Neutrophil (primary cell): ENCODE measurements around the gene CYB5R4.
"Not testable (repeated sequence)": the region's sequence is repeated elsewhere in the genome, so short reads cannot be mapped to it uniquely, and the experiment has no call there.

Source experiments
- H3K27ac ChIP-seq: fragments of 200-600 bp; sonication (generic); 2 replicates; pipeline ENCODE4 v1.5.1; 2016; ENCODE audit warnings: mild to moderate bottlenecking, moderate library complexity
- H3K27me3 ChIP-seq: fragments of 200-600 bp; sonication (generic); 2 replicates; pipeline ENCODE4 v1.6.0; 2016; ENCODE audit warnings: mild to moderate bottlenecking
- H3K36me3 ChIP-seq: fragments of 200-600 bp; sonication (generic); 2 replicates; pipeline ENCODE4 v1.5.1; 2017
- H3K4me1 ChIP-seq, 2 experiments: fragments of 200-600 bp in 1 of 2; sonication (generic) in 1 of 2; 1 replicate in 1 of 2; 2 replicates in 1 of 2; pipeline versions ENCODE4 v1.5.1 to v1.6.1; 2013 to 2016; ENCODE audit warnings: low read depth in 1 of 2, low read length in 1 of 2, mild to moderate bottlenecking in 1 of 2, moderate library complexity in 1 of 2; ENCODE audit not compliant: control insufficient read depth in 1 of 2, insufficient read depth in 1 of 2
- H3K4me3 ChIP-seq, 2 experiments: fragments of 200-600 bp in 1 of 2; sonication (generic) in 1 of 2; 1 replicate in 1 of 2; 2 replicates in 1 of 2; pipeline ENCODE4 v1.5.1; 2013 to 2016; ENCODE audit warnings: low read depth in 1 of 2, low read length in 1 of 2, mild to moderate bottlenecking in 1 of 2, moderate library complexity in 1 of 2
- H3K9me3 ChIP-seq: fragments of 200-600 bp; sonication (generic); 2 replicates; pipeline ENCODE4 v1.5.1; 2016
- TF ChIP-seq, protein P1 (sequence below): fragments of 200-600 bp; sonication (generic); IDR thresholded peaks from 2 replicates; pipeline ENCODE4 v1.5.1; 2016; ENCODE audit warnings: antibody characterized with exemption

Gene CYB5R4

DNA sequence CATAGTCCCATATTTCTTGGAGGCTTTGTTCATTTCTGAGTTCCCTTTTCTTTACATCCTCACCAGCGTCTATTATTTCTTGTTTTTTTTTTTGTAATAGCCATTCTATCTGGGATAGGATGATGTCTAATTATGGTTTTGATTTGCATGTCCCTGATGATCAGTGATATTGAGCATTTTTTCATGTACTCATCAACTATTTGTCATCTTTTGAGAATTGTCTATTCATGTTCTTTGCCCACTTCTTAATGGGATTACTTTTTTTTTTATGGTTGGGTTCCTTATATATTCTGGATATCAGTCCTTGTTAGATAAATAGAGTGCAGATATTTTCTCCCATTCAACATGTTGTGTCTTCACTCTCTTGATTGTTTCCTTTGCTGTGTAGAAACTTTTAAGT lies 42.1 kb downstream of the CYB5R4 start:
- Histone ChIP-seq H3K4me3 (no peak overlapping the region), H3K9me3 (no peaks in the 10 kb centered on the region), H3K36me3 (no peaks in the 10 kb centered on the region), H3K27me3 (no peaks in the 10 kb centered on the region), H3K4me1 (no peaks in the 10 kb centered on the region), H3K27ac (no peak overlapping the region)
- TF ChIP-seq, protein P1, sequence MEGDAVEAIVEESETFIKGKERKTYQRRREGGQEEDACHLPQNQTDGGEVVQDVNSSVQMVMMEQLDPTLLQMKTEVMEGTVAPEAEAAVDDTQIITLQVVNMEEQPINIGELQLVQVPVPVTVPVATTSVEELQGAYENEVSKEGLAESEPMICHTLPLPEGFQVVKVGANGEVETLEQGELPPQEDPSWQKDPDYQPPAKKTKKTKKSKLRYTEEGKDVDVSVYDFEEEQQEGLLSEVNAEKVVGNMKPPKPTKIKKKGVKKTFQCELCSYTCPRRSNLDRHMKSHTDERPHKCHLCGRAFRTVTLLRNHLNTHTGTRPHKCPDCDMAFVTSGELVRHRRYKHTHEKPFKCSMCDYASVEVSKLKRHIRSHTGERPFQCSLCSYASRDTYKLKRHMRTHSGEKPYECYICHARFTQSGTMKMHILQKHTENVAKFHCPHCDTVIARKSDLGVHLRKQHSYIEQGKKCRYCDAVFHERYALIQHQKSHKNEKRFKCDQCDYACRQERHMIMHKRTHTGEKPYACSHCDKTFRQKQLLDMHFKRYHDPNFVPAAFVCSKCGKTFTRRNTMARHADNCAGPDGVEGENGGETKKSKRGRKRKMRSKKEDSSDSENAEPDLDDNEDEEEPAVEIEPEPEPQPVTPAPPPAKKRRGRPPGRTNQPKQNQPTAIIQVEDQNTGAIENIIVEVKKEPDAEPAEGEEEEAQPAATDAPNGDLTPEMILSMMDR, result no peak

DNA sequence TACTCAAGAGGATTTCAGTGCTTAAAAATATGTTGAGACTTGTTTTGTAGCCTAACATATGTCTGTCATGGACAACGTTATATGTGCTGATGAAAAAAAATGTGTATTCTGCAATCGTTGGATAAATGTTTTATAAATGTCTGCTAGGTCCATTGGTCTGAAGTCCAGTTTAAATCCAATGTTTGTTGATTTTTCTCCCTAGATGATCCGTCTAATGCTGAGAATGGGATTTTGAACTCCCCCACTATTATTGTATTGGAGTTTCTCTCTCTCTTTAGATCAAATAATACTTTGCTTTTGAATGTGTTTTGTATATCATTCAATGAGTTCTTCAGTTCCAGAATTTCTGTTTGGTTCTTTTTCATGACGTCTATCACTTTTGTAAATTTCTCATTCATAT lies 44.9 kb downstream of the CYB5R4 start:
- no peak overlapping the region for H3K4me3 ChIP-seq
- H3K27me3 ChIP-seq, result no peaks in the 10 kb centered on the region
- H3K4me1 ChIP-seq, result no peaks in the 10 kb centered on the region
- TF ChIP-seq, protein P1, result no peak
- no peaks in the 10 kb centered on the region for H3K9me3 ChIP-seq
- H3K36me3 ChIP-seq, result peaks cover 9% of the 10 kb centered on the region
- H3K27ac ChIP-seq, result no peak overlapping the region

DNA sequence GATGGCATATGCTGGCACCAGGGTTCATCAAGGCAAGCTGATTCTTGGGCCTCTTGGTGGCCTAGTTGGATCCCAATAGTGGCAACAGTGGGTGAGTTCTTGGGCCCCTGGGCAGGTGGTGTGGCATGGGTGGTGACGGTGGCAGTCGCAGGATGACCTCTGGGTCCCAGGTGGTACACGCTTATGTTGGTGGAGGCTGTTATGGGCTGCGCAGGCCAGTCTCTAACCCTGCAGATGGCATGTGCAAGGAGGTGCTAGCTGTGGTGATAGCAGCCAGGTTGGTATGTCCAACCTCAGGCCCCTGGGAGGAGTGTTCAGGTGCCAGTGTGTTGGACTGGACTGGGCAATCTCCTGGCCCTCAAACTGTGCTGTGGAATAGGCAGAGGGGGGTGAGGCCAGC lies 46.2 kb downstream of the CYB5R4 start:
- Histone ChIP-seq H3K4me1 (no peaks in the 10 kb centered on the region), H3K27me3 (no peaks in the 10 kb centered on the region), H3K9me3 (no peaks in the 10 kb centered on the region), H3K27ac (no peak overlapping the region), H3K36me3 (peaks cover 21% of the 10 kb centered on the region), H3K4me3 (no peak overlapping the region)
- TF ChIP-seq, protein P1, result no peak

DNA sequence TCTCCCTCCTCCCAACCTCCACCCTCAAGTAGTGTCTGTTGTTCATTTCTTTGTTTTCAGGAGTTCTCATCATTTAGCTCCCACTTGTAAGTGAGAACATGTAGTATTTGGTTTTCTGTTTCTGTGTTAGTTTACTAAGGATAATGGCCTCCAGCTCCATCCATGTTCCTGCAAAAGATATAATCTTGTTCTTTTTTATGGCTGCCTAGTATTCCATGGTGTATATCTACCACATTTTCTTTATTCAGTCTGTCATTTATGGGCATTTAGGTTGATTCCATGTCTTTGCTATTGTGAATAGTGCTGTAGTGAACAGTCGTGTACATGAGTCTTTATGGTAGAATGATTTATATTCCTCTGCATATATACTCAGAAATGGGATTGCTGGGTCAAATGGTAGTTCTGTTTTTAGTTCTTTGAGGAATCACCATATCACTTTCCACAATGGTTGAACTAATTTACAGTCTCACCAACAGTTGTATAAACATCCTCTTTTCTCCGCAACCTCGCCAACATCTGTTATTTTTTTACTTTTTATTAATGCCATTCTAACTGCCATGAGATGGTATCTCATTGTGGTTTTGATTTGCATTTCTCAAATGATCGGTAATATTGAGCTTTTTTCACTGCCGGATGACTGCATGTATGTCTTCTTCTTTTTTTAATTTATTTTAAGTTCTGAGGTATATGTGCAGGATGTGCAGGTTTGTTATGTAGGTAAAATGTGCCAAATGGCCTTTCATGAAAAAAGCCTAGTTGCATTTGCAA lies 48.3 kb downstream of the CYB5R4 start:
- not testable (repeated sequence) for H3K4me3 ChIP-seq, H3K9me3 ChIP-seq, H3K27me3 ChIP-seq, H3K27ac ChIP-seq, H3K4me1 ChIP-seq
- peaks cover 24% of the 10 kb centered on the region for H3K36me3 ChIP-seq

DNA sequence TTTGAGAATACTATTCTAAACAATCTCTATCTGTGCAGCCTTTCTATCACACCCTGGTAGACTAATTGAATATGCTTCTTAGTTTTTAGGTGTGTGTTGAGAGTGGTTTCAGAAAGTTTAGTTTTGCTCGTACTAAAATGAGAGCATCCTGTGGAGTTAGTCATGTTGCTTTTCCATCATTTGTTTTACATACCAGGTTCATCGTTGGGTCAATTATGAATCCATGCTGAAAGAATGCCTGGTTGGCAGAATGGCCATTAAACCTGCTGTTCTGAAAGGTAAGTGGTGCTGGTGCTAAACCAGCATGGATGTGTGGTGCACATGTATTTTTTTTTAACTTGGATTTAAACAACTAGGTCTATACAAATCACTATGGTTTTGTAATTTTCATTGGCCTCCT lies 49.3 kb downstream of the CYB5R4 start:
- H3K36me3 ChIP-seq, result peaks cover 24% of the 10 kb centered on the region

DNA sequence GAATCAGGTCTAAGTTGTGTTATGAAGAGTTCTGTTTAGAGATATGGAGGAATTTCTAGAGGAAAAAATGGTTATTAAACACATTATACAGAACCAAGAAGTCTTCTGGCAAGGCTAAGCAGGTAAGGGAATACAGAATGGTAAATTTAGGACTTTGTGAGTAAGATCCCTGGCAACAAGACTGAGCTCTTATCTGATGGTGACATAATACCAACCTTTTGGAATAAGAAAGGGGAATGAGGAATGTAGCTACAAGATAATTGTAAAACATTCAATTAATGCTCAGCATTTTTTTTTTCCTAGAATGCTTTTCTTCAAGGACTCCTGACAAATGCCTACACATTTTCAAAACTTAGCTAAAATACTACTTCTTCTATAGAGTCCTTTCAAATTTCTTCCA lies 51.8 kb downstream of the CYB5R4 start:
- Histone ChIP-seq H3K4me1 (no peaks in the 10 kb centered on the region), H3K27ac (no peak overlapping the region), H3K9me3 (no peaks in the 10 kb centered on the region), H3K27me3 (no peaks in the 10 kb centered on the region), H3K4me3 (no peak overlapping the region), H3K36me3 (peaks cover 36% of the 10 kb centered on the region)
- TF ChIP-seq, protein P1, result no peak

More for the DNA sequence above, 49.3 kb downstream of the CYB5R4 start:
- Histone ChIP-seq H3K9me3 (no peaks in the 10 kb centered on the region), H3K4me3 (no peak overlapping the region), H3K27me3 (no peaks in the 10 kb centered on the region), H3K27ac (no peak overlapping the region), H3K4me1 (no peaks in the 10 kb centered on the region)
- TF ChIP-seq, protein P1, result no peak
